Dermis microvascular lymphatic vessel endothelial cell (primary cell): ENCODE data around the gene ARL14EPL. TPM values are rescaled to one million over a fixed set of nuclear protein-coding genes. Genes with fewer than 3 reads are reported as not detected.
"Not testable (repeated sequence)": the region's sequence is repeated elsewhere in the genome, so short reads cannot be mapped to it uniquely, and the experiment has no call there.

Source experiments
- DNase-seq, 2 donors: peaks; one replicate each; pipeline versions ENCODE4 v3.0.0 to v3.0.0-alpha.2; 2010; ENCODE audit warnings: low read depth in 2 of 2
- total RNA-seq: library from RNA; depleted of rRNA; stranded (reverse); fragments of >200 nt; gene quantifications from 2 replicates; pipeline ENCODE4 v1.2.1, GENCODE V29; 2014

The ARL14EPL gene
- total RNA-seq, 1 donor from 2014 or later = 0.13 TPM

GRCh38 chr5:116046261-116046660 is 14.0 kb downstream of the ARL14EPL start:
- DNase-seq = no peak

- DNase-seq = no peak
These were observed 14.6 kb downstream of the ARL14EPL start for GRCh38 chr5:116046823-116047222.

GRCh38 chr5:116058346-116058936 is 26.2 kb downstream of the ARL14EPL start:
- DNase-seq = no peak

GRCh38 chr5:116062352-116062751 is 30.1 kb downstream of the ARL14EPL start:
- DNase-seq = no peak

- no peak for DNase-seq
These were observed 31.7 kb downstream of the ARL14EPL start for GRCh38 chr5:116063950-116064349.

- peak; percentile 49 to 66 for DNase-seq
These were observed 35.9 kb downstream of the ARL14EPL start for GRCh38 chr5:116068028-116068632.

- no peak for DNase-seq
These were observed 38.9 kb downstream of the ARL14EPL start for GRCh38 chr5:116071211-116071610.

- no peak for DNase-seq
These were observed 43.0 kb downstream of the ARL14EPL start for GRCh38 chr5:116075191-116075831.

- no peak for DNase-seq
These were observed 44.2 kb downstream of the ARL14EPL start for GRCh38 chr5:116076496-116076895.

- DNase-seq = no peak
These were observed 45.9 kb downstream of the ARL14EPL start for GRCh38 chr5:116078199-116078598.

- peak in 1 of 2 donors; percentile 11 for DNase-seq
These were observed 52.0 kb downstream of the ARL14EPL start for GRCh38 chr5:116084287-116084691.

- peak; percentile 47 to 79 for DNase-seq
These were observed 52.8 kb downstream of the ARL14EPL start, which contains the start of gene COMMD10 for GRCh38 chr5:116084871-116085715. COMMD10 (plus strand) TSS chr5:116085025.

GRCh38 chr5:116086309-116086708 is 54.0 kb downstream of the ARL14EPL start:
- not testable (repeated sequence) for DNase-seq

- no peak for DNase-seq
These were observed 55.8 kb downstream of the ARL14EPL start for GRCh38 chr5:116088062-116088461.

GRCh38 chr5:116090302-116090701 is 58.0 kb downstream of the ARL14EPL start:
- DNase-seq = no peak

GRCh38 chr5:116091416-116091815 is 59.1 kb downstream of the ARL14EPL start:
- no peak for DNase-seq

GRCh38 chr5:116097301-116097700 is 65.0 kb downstream of the ARL14EPL start:
- DNase-seq = no peak

- DNase-seq = no peak
These were observed 66.7 kb downstream of the ARL14EPL start for GRCh38 chr5:116098998-116099397.

GRCh38 chr5:116104941-116105340 is 72.7 kb downstream of the ARL14EPL start:
- DNase-seq = not testable (repeated sequence)
